Measurements from ENCODE around the gene BTBD9.

BTBD9 gene

GRCh38 chr6:38396209-38396608 lies 243.5 kb downstream of the BTBD9 start:
- H3K4me3 ChIP-seq (ENCODE audit: low read length) = no peak overlapping the region
- TF ChIP-seq CTCF (IDR thresholded peaks at IDR 0.05; ENCODE audit: insufficient read depth, low read depth, low read length, missing control alignments) = no peak
- peak; percentile 54 for DNase-seq (ENCODE audit: low read depth)

DNA sequence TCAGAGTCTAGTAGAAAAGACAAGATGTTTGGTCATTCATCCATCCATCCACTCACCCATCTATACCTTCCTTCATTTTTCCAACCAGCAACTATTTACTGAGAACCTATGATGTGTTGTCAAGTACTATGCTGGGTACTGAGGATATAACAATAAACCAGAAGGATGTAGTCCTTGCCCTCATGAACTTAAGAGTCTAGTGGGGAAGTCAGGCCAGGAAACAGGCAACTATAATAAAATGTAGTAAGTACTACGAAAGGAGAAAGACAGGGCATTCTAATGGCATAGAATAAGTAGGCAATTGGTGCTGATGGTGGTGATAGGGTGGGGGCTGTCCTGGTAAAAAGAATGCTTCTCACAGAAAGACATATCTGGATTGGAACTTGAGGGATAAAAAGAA lies 245.7 kb downstream of the BTBD9 start:
- no peak overlapping the region for H3K4me3 ChIP-seq (ENCODE audit: low read length)
- DNase-seq (ENCODE audit: low read depth) = no peak
- TF ChIP-seq CTCF (IDR thresholded peaks at IDR 0.05; ENCODE audit: insufficient read depth, low read depth, low read length, missing control alignments) = no peak

DNA sequence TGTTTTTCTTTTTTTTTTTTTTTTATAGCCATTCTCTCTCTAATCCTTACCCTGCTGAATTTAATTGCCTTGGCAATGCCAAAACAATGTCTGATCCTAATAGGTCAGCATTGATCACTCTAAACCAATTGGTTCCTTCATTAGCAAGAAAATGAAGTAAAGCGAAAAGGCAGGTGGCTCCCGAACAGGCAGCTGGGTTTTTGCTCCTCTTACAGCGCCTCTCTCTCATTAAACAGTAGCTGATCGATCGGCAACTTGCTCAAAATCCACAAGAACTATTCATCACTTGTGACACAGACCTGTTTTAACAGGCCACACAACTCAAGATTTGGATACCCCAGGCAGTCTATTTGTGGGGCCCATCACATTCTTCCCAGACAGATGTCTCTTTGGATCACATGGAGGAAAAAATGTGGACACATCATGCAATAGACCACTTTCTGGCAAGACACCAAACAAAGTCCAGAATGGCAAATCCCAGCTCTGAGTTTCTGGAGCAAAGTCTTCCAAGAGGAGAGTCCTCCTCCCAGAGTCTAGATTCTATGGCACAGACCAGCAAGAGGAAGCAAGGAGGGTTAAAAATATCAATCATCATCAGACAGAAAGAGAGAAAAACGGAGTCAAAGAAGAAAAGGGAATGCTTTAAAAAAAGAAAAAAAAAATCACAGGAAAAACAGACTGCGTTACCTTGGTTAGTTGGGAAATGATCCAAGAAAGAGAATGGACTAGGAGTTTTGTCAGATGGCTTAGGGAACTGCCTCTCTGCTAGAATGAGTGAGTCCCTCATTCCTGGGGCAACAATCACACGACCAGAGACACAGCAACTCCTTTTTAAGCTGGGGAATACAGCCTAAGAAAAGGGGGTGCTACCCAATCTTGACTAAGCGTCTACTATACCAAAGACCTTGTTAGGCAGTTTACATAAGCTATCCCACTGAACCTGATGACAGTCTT lies 247.8 kb downstream of the BTBD9 start:
- H3K4me3 ChIP-seq (ENCODE audit: low read length) = no peak overlapping the region
- DNase-seq (ENCODE audit: low read depth) = no peak
- no peak for TF ChIP-seq CTCF (IDR thresholded peaks at IDR 0.05; ENCODE audit: insufficient read depth, low read depth, low read length, missing control alignments)

- no peak overlapping the region for H3K4me3 ChIP-seq (ENCODE audit: low read length)
- peak; percentile 49 for DNase-seq (ENCODE audit: low read depth)
- no peak for TF ChIP-seq CTCF (IDR thresholded peaks at IDR 0.05; ENCODE audit: insufficient read depth, low read depth, low read length, missing control alignments)
Observed at GRCh38 chr6:38391206-38391605, 248.5 kb downstream of the BTBD9 start.

DNA sequence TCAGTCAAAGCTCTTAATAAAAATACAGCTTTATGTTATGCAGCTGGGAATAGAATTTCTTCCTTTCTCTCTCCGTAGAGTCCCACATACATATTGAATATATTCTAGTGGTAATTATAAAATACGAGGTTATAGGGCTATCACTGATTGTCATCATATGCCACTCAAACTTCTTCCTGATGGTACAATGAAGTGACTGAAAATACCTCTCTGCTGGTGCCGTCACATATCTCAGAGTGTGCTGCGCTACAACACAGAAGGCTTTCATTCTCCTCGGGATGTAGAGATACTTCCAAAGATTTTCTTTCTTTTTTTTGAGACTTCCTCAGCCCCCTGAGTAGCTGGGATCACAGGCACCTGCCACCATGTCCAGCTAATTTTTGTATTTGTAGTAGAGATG lies 249.9 kb downstream of the BTBD9 start:
- TF ChIP-seq CTCF (IDR thresholded peaks at IDR 0.05; ENCODE audit: insufficient read depth, low read depth, low read length, missing control alignments) = no peak
- H3K4me3 ChIP-seq (ENCODE audit: low read length) = no peak overlapping the region
- DNase-seq (ENCODE audit: low read depth) = no peak

GRCh38 chr6:38387971-38388370 lies 251.8 kb downstream of the BTBD9 start:
- no peak for DNase-seq (ENCODE audit: low read depth)
- no peak for TF ChIP-seq CTCF (IDR thresholded peaks at IDR 0.05; ENCODE audit: insufficient read depth, low read depth, low read length, missing control alignments)

DNA sequence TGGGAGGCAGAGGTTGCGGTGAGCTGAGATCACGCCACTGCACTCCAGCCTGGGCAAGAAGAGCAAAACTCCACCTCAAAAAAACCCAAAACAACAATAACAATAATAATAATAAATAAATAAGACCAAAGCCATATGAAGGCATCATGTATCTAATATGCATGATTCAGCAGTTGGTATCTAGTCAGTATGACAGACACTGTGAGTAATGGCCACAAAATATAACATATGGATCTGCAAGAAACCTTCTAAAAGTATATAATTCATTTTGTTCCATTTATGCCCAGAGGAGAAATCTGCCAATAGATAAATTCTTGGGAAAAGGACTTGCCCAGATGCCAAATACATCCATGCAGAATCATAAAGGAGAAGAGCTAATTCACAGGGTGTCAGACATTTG lies 252.3 kb downstream of the BTBD9 start:
- no peak for DNase-seq (ENCODE audit: low read depth)
- TF ChIP-seq CTCF (IDR thresholded peaks at IDR 0.05; ENCODE audit: insufficient read depth, low read depth, low read length, missing control alignments) = no peak
- H3K4me3 ChIP-seq (ENCODE audit: low read length) = no peak overlapping the region

More at GRCh38 chr6:38387971-38388370, 251.8 kb downstream of the BTBD9 start:
- H3K4me3 ChIP-seq (ENCODE audit: low read length) = no peak overlapping the region
